HG03103 (cell line): Measurements from ENCODE around the gene LRIF1.
"Not testable (repeated sequence)": the region's sequence is repeated elsewhere in the genome, so short reads cannot be mapped to it uniquely, and the experiment has no call there.

Source experiments
- ATAC-seq: cut with Tn5 transposase; IDR thresholded peaks from one replicate; pipeline ENCODE4 v1.9.1; 2021; ENCODE audit warnings: low read depth; ENCODE audit not compliant: unreplicated experiment

Gene LRIF1

GRCh38 chr1:110952031-110952430, 11.7 kb downstream of the LRIF1 start:
- ATAC-seq = no peak

- ATAC-seq = no peak
These were observed 12.6 kb downstream of the LRIF1 start for GRCh38 chr1:110951161-110951560.

- ATAC-seq = no peak
These were observed 15.5 kb downstream of the LRIF1 start for GRCh38 chr1:110948038-110948810.

GRCh38 chr1:110945626-110946025, 18.1 kb downstream of the LRIF1 start:
- ATAC-seq = no peak

- no peak for ATAC-seq
These were observed 18.9 kb downstream of the LRIF1 start for GRCh38 chr1:110944806-110945205.

- ATAC-seq = no peak
These were observed 27.2 kb downstream of the LRIF1 start for GRCh38 chr1:110936567-110936966.

GRCh38 chr1:110931097-110931496, 32.6 kb downstream of the LRIF1 start:
- ATAC-seq = not testable (repeated sequence)

GRCh38 chr1:110928904-110929303, 34.8 kb downstream of the LRIF1 start:
- no peak for ATAC-seq

- ATAC-seq = no peak
These were observed 35.5 kb downstream of the LRIF1 start for GRCh38 chr1:110928191-110928590.

GRCh38 chr1:110927484-110928075, 36.1 kb downstream of the LRIF1 start:
- ATAC-seq = no peak

- ATAC-seq = no peak
These were observed 41.8 kb downstream of the LRIF1 start for GRCh38 chr1:110921953-110922352.

GRCh38 chr1:110918016-110918415, 45.7 kb downstream of the LRIF1 start:
- no peak for ATAC-seq

GRCh38 chr1:110916669-110917306, 46.9 kb downstream of the LRIF1 start:
- ATAC-seq = peak; percentile 58

GRCh38 chr1:110916274-110916668, 47.5 kb downstream of the LRIF1 start:
- ATAC-seq = no peak

- no peak for ATAC-seq
These were observed 47.9 kb downstream of the LRIF1 start for GRCh38 chr1:110915804-110916203.

GRCh38 chr1:110914676-110915075, 49.0 kb downstream of the LRIF1 start:
- ATAC-seq = no peak

- no peak for ATAC-seq
These were observed 50.9 kb downstream of the LRIF1 start for GRCh38 chr1:110912784-110913183.

GRCh38 chr1:110903853-110904500, 59.7 kb downstream of the LRIF1 start:
- ATAC-seq = no peak

- no peak for ATAC-seq
These were observed 60.8 kb downstream of the LRIF1 start for GRCh38 chr1:110902820-110903463.

GRCh38 chr1:110899458-110899843, 64.3 kb downstream of the LRIF1 start:
- no peak for ATAC-seq
